ENCODE data around the gene MED29.

DNA sequence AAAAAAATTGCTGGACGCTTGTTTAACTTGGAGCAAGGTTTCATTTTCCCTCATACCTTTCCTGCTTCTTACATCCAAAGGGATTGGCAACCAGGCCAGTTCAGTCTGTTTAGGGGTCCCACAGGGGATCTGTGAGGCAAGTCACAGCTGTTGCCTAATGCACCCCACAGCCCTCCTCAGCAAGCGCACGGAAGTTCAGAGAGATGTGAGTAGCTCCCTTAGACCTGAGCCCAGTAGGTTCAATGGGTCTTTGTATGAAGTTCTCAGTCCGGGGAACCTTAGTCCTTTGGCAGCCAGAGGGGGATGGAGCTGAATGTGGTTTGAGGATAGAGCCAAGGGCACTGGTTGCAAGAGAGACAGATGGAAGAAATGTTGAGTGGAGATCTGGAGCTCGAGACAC, 35.9 kb upstream of the MED29 start:
- TF ChIP-seq RFX5 (IDR thresholded peaks at IDR 0.05; ENCODE audit: low read depth, low read length): no peak
- TF ChIP-seq, protein P1, sequence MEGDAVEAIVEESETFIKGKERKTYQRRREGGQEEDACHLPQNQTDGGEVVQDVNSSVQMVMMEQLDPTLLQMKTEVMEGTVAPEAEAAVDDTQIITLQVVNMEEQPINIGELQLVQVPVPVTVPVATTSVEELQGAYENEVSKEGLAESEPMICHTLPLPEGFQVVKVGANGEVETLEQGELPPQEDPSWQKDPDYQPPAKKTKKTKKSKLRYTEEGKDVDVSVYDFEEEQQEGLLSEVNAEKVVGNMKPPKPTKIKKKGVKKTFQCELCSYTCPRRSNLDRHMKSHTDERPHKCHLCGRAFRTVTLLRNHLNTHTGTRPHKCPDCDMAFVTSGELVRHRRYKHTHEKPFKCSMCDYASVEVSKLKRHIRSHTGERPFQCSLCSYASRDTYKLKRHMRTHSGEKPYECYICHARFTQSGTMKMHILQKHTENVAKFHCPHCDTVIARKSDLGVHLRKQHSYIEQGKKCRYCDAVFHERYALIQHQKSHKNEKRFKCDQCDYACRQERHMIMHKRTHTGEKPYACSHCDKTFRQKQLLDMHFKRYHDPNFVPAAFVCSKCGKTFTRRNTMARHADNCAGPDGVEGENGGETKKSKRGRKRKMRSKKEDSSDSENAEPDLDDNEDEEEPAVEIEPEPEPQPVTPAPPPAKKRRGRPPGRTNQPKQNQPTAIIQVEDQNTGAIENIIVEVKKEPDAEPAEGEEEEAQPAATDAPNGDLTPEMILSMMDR (conservative IDR thresholded peaks at IDR 0.05; ENCODE audit: low read depth, low read length): no peak
